IPS-15b (cell line): ENCODE results near the gene SMARCD2.
"Not testable (repeated sequence)": the region's sequence is repeated elsewhere in the genome, so short reads cannot be mapped to it uniquely, and the experiment has no call there.

Source experiments
- H3K27me3 ChIP-seq: one replicate; pipeline ENCODE4 v1.6.1; 2013; ENCODE audit warnings: low read length; ENCODE audit not compliant: control insufficient read depth, insufficient read depth
- H3K36me3 ChIP-seq: one replicate; pipeline ENCODE4 v1.6.1; 2013; ENCODE audit warnings: low read length; ENCODE audit not compliant: control insufficient read depth, insufficient read depth
- H3K4me1 ChIP-seq: one replicate; pipeline ENCODE4 v1.6.1; 2013; ENCODE audit warnings: mild to moderate bottlenecking, low read length; ENCODE audit not compliant: control insufficient read depth, insufficient read depth
- H3K4me3 ChIP-seq: one replicate; pipeline ENCODE4 v1.5.1; 2013; ENCODE audit warnings: low read depth, low read length
- H3K9ac ChIP-seq: one replicate; pipeline ENCODE4 v1.6.1; 2013; ENCODE audit warnings: low read depth, mild to moderate bottlenecking, low read length
- H3K9me3 ChIP-seq: one replicate; pipeline ENCODE4 v1.6.1; 2013; ENCODE audit warnings: mild to moderate bottlenecking, low read length; ENCODE audit not compliant: control insufficient read depth, insufficient read depth

SMARCD2 gene

DNA sequence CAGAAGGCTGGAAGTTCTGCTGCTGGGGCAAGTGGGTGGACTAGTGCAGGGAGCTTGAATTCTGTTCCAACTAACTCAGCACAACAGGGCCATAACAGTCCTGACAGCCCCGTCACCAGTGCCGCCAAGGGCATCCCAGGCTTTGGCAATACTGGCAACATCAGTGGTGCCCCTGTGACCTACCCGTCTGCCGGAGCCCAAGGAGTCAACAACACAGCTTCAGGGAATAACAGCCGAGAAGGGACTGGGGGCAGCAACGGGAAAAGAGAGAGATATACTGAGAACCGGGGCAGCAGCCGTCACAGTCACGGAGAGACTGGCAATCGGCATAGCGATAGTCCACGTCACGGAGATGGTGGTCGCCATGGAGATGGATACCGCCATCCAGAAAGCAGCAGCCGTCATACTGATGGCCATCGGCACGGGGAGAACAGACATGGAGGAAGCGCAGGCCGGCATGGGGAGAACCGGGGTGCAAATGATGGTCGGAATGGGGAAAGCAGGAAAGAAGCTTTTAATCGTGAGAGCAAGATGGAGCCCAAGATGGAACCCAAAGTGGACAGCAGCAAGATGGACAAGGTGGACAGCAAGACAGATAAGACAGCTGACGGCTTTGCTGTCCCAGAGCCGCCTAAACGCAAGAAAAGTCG lies 24.6 kb downstream of the SMARCD2 start:
- Histone ChIP-seq H3K4me1 (no peaks in the 10 kb centered on the region), H3K27me3 (no peaks in the 10 kb centered on the region), H3K9ac (no peak overlapping the region), H3K4me3 (no peak overlapping the region), H3K36me3 (peaks cover 77% of the 10 kb centered on the region), H3K9me3 (no peaks in the 10 kb centered on the region)

DNA sequence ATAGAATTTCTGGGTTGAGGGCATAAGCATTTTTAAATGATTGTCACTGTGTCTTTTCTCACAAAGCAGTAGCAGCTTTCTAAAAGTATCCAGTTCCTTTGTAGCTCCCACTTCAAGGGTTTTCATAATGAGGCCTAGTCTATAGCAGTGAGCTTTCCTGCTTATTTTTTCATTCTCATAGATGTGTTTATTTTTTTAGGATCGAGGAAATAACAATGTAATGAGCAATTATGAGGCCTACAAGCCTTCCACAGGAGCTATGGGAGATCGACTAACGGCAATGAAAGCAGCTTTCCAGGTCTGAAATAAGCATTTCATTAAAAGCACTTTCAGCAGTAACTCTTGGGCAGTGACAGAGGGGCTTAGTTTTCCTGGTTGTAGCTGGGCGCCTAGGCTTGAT lies 25.8 kb downstream of the SMARCD2 start:
- Histone ChIP-seq H3K4me1 (no peaks in the 10 kb centered on the region), H3K9ac (no peak overlapping the region), H3K9me3 (no peaks in the 10 kb centered on the region), H3K27me3 (no peaks in the 10 kb centered on the region), H3K4me3 (no peak overlapping the region), H3K36me3 (peaks cover 80% of the 10 kb centered on the region)

DNA sequence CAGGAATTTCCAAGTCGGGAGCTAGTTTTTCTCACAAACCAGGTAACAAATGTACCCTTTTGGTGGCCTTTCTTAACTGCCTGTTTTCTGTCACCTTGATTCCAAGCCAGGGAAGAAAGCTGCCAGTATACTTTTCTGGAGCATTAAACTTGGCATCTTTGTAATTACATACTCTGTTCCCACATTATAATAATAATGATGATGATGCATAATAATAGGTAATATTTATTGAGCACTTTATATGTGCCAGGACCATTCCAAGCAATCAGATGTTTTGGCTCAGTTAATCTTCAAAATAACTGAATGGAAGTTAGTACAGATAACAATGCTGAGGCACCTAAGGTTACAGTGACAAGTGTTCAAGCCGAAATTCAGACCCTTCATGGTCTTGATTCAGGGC lies 26.4 kb downstream of the SMARCD2 start:
- no peak overlapping the region for H3K4me3 ChIP-seq
- no peaks in the 10 kb centered on the region for H3K9me3 ChIP-seq
- H3K27me3 ChIP-seq = no peaks in the 10 kb centered on the region
- no peak overlapping the region for H3K9ac ChIP-seq
- peaks cover 77% of the 10 kb centered on the region for H3K36me3 ChIP-seq
- H3K4me1 ChIP-seq = no peaks in the 10 kb centered on the region

DNA sequence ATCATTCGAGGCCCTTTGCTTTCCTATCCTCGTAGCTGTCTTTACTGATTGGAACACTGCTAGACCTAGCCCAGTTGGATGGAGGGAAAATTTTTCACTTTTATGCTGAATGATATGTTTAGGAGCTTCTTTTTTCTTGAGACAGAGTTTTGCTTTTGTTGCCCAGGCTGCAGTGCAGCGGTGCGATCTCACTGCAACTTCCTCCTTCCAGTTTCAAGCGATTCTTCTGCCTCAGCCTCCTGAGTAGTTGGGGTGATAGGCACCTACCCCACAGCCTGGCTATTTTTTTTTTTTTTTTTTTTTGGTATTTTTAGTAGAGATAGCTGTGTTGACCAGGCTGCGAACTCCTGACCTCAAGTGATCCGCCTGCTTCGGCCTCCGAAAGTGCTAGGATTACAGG lies 32.5 kb downstream of the SMARCD2 start:
- Histone ChIP-seq H3K9me3 (no peaks in the 10 kb centered on the region), H3K4me1 (no peaks in the 10 kb centered on the region), H3K36me3 (peaks cover 57% of the 10 kb centered on the region), H3K4me3 (no peak overlapping the region), H3K9ac (no peak overlapping the region), H3K27me3 (no peaks in the 10 kb centered on the region)

DNA sequence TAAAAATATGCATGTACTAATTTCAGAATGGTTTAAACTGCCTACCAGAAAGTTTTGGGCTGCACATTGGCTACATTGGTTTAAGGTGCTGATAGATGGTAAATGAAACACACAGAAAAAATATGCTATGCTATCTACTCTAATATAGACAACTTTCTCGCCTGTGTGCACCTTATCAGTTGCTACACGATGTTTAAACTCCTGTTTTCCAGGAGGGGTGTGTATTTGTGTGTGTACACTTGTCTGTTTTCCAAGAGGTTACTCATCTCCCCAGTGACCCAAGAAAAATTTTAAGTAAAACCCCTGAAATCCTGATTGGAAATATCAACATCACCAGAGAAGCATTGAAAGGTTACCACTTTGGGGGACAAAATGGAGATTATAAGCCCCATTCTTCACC lies 36.9 kb downstream of the SMARCD2 start:
- Histone ChIP-seq H3K9ac (no peak overlapping the region), H3K9me3 (no peaks in the 10 kb centered on the region), H3K4me3 (no peak overlapping the region), H3K27me3 (no peaks in the 10 kb centered on the region), H3K36me3 (peaks cover 34% of the 10 kb centered on the region), H3K4me1 (no peaks in the 10 kb centered on the region)

DNA sequence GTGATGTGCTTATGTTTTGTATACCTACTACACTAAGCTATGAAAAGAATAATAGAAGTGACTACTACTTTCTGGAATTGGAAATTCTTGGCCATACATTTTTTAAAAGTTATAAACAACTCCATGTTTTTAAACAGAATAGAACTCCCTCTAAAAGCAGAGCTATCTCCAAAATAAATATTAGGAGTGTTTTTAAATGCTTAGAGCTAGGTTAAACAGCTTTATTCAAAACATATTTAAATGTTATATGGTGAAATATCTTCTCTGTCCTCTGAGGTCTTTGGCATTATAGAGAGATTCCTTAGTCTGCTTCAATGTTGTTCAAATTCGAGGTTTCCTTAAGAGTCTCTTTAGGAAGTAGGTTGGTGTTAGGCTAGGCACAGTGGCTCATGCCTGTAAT lies 38.2 kb downstream of the SMARCD2 start:
- Histone ChIP-seq H3K9me3 (no peaks in the 10 kb centered on the region), H3K4me1 (no peaks in the 10 kb centered on the region), H3K9ac (no peak overlapping the region), H3K4me3 (no peak overlapping the region), H3K27me3 (no peaks in the 10 kb centered on the region), H3K36me3 (peaks cover 41% of the 10 kb centered on the region)

DNA sequence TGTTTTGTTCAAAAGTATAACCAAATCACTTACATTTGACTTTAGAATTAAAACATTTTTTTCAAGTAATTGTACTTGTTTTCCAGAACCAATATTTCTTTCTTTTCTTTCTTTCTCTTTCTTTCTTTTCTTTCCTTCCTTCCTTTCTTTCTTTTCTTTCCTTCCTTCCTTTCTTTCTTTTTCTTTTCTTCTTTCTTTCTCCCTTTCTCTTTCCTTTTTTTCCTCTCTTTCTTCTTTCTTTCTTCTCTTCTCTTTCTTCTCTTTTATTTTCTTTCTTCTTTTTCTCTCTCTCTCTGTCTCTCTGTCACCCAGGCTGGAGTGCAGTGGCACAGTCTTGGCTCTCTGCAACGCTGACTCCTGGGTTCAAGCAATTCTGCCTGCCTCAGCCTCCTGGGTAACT lies 41.7 kb downstream of the SMARCD2 start:
- peaks cover 29% of the 10 kb centered on the region for H3K36me3 ChIP-seq
- H3K9me3 ChIP-seq = no peaks in the 10 kb centered on the region
- H3K9ac ChIP-seq = no peak overlapping the region
- H3K4me3 ChIP-seq = no peak overlapping the region
- H3K4me1 ChIP-seq = no peaks in the 10 kb centered on the region
- no peaks in the 10 kb centered on the region for H3K27me3 ChIP-seq

DNA sequence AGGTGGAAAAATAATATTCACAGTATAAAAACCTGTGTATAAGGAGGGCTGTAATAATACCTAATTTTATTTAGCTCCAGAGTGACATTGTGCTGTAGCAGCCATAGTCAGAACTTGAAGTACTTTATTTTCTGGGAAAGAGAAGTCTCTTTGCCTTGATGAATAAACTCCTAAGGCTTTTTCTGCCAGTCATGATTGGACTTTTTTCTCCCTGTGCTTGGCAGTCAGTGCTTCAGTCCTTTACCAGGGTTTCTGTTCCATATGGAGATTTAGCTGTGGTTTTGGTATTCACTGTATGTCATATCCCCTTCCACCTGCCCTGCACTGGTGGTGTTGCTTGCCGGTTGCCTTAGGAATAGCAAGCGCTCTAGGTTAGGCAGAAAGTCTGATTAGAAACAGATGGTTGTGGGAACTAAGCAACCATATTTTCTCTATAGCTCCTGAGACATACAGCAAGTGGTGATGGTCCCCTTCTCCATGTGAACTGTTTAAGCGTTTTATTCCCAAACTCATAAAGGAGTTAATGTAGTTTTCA lies 43.8 kb downstream of the SMARCD2 start:
- Histone ChIP-seq H3K27me3 (no peaks in the 10 kb centered on the region), H3K4me1 (no peaks in the 10 kb centered on the region), H3K9ac (no peak overlapping the region), H3K9me3 (no peaks in the 10 kb centered on the region), H3K4me3 (no peak overlapping the region), H3K36me3 (peaks cover 41% of the 10 kb centered on the region)

DNA sequence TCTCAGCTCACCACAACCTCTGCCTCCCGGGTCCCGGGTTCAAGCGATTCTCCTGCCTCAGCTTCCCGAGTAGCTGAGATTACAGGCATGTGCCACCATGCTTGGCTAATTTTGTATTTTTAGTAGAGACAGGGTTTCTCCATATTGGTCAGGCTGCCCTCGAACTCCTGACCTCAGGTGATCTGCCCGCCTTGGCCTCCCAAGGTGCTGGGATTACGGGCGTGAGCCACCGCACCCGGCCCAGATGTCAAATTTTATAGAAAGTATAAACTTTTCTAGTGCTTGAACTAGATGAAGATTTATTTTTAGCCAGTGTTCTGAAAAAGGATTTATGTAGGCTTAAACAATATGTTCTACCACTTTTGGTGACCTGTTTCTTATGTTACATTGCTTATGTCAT lies 46.1 kb downstream of the SMARCD2 start:
- H3K4me1 ChIP-seq, H3K4me3 ChIP-seq, H3K9me3 ChIP-seq, H3K9ac ChIP-seq, H3K27me3 ChIP-seq: not testable (repeated sequence)
- peaks cover 34% of the 10 kb centered on the region for H3K36me3 ChIP-seq

DNA sequence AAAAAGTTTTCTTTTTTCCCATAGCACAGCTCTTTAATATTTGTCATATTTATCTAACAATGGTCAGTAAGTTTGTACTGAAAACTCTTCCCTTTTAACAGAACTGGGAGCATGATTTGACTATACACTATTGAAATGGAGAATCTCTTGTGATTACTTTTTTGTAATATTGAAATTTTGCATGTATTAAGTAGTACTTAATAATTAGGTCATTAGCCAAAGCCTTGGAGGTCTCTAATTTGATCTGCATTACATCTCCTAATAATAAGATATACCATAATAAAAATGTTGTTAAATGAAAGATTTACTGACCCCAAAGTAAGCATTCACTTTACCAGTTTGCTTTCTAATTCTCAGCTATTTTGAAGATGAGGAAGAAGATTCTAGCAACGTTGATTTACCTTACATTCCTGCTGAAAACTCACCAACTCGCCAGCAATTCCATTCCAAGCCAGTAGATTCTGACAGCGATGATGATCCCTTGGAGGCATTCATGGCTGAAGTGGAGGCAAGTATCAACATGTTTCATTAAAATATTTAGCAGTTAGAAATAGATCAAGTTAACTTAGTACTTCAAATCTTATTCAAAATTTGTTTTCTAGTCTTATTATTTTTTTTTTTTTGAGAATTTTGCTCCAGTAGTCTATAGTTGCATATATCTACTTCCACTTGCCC lies 50.3 kb downstream of the SMARCD2 start:
- Histone ChIP-seq H3K9ac (no peak overlapping the region), H3K4me3 (no peak overlapping the region), H3K4me1 (no peaks in the 10 kb centered on the region), H3K27me3 (no peaks in the 10 kb centered on the region), H3K9me3 (no peaks in the 10 kb centered on the region), H3K36me3 (peaks cover 26% of the 10 kb centered on the region)

DNA sequence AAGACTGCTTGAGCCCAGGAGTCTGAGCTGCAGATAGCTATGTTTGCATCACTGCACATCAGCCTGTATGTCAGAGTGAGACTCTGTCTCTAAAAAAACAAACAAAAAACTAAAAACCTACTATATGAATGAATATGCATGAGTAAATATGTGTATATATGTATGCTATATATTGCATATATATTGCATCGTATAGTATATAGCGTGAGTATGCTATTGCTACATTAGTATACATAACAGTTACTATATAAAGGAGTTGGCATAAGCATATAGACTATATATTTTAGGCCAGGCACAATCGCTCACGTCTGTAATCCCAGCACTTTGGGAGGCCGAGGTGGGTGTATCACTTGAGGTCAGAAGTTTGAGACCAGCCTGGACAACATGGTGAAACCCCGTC lies 52.4 kb downstream of the SMARCD2 start:
- no peaks in the 10 kb centered on the region for H3K9me3 ChIP-seq
- no peak overlapping the region for H3K4me3 ChIP-seq
- no peak overlapping the region for H3K9ac ChIP-seq
- no peaks in the 10 kb centered on the region for H3K27me3 ChIP-seq
- H3K36me3 ChIP-seq = peaks cover 19% of the 10 kb centered on the region
- H3K4me1 ChIP-seq = no peaks in the 10 kb centered on the region

DNA sequence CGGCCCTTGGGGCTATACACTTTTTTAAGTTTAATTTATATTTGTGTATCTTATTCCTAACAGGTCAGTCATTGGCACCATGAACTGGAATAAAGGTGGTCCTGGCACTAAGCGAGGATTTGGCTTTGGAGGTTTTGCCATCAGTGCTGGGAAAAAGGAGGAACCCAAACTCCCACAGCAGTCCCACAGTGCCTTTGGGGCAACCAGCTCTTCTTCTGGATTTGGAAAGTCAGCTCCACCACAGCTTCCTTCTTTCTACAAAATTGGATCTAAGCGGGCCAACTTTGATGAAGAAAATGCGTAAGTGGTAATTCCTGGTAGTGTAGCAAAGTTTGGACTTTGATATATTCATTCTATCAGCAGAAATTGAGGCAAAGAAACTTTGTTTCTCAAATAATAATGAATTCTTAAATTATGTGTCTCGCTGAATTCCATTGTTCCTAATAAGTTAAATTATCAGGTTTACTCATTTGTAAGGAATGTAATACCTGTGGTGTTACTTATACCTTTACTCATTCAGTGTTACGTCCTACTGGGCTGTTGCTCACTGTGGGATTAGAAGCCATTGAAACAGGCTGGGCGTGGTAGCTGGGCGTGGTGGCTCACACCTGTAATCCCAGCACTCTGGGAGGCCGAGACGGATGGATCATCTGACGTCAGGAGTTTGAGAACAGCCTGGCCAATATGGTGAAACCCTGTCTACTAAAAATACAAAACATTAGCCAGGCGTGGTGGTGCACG lies 55.3 kb downstream of the SMARCD2 start:
- no peaks in the 10 kb centered on the region for H3K27me3 ChIP-seq
- no peaks in the 10 kb centered on the region for H3K9me3 ChIP-seq
- no peak overlapping the region for H3K9ac ChIP-seq
- H3K4me3 ChIP-seq = no peak overlapping the region
- no peaks in the 10 kb centered on the region for H3K4me1 ChIP-seq
- peaks cover 10% of the 10 kb centered on the region for H3K36me3 ChIP-seq
